ENCODE results near the gene TFR2.
A peak's percentile ranks its signal among the peaks of the same experiment; 100 is the strongest.

The TFR2 gene

DNA sequence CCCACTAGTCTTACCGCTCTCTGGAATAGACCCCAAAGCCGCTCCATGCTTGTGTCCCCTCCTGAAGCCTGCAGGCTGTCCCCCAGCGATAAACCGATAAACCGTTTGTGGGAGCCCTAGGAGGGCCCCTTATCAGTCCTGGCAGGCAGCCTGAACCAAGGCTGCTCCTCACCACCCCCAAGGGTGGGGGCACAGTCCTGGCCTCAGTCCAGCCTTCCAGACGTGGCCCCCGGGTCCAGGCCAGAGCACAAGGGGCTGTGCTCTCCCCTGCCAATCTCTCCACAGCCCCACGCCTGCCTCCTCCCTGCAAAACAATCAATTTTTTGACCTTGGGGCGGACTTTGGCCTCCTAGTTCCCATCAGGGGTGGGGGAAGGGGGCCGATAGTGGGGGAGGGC is at the start of gene TFR2:
Gene TFR2 (minus strand): TSS at position 90 of the 397 bp plus-strand sequence. CDS start 43 bp downstream, at position 47.
- H3K27ac ChIP-seq = no peak within 1 kb of the TSS
- CTCF ChIA-PET = interaction anchor here (1.3 kb wide), 1 partner anchor 9 kb away, joined by 4 read pairs; no protein-coding TSS in a partner anchor
- POLR2A ChIA-PET (ENCODE audit: low non-redundant PET) = no interaction called here
- TF ChIP-seq, protein P1, sequence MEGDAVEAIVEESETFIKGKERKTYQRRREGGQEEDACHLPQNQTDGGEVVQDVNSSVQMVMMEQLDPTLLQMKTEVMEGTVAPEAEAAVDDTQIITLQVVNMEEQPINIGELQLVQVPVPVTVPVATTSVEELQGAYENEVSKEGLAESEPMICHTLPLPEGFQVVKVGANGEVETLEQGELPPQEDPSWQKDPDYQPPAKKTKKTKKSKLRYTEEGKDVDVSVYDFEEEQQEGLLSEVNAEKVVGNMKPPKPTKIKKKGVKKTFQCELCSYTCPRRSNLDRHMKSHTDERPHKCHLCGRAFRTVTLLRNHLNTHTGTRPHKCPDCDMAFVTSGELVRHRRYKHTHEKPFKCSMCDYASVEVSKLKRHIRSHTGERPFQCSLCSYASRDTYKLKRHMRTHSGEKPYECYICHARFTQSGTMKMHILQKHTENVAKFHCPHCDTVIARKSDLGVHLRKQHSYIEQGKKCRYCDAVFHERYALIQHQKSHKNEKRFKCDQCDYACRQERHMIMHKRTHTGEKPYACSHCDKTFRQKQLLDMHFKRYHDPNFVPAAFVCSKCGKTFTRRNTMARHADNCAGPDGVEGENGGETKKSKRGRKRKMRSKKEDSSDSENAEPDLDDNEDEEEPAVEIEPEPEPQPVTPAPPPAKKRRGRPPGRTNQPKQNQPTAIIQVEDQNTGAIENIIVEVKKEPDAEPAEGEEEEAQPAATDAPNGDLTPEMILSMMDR (conservative IDR thresholded peaks at IDR 0.05; ENCODE audit: low read depth) = no peak
- no peak for DNase-seq (ENCODE audit: low spot score)

GRCh38 chr7:100689230-100690135 is 48.1 kb upstream of the TFR2 start:
- DNase-seq (ENCODE audit: low spot score) = no peak
- CTCF ChIA-PET = interaction anchor here (0.6 to 1.4 kb wide), 4 partner anchors 9 to 256 kb away, joined by 3 to 6 read pairs (median 4); partner anchors contain the start of gene POP7
- peak overlapping the region; percentile 85 for H3K27ac ChIP-seq
- POLR2A ChIA-PET (ENCODE audit: low non-redundant PET) = no interaction called here
- TF ChIP-seq, protein P1 (conservative IDR thresholded peaks at IDR 0.05; ENCODE audit: low read depth) = no peak

DNA sequence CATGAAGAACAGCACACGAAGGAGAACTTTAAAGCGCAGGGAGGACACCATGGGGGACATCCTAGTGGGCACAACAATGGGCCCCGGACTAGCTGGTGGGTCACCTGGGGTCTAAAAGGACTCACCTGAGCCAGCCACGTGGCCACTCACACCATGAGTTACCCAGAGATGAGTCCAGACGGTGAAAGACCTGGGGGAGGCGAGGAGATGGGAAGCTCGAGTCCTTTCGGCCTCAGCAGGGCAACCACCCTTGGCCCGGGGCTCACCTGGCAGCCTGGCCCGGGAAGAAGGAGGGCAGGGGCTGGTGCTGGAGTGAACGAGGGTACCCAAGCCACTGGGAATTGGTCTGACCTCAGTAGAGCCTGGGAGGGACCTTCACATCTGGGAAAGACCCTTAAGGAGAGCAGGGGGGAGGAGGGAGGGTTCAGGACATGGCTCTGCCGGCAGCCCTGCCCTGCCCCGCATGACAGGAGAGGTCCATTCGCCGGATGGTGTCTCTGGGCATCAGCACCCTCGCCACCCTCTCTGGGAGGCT is 47.0 kb upstream of the TFR2 start:
- H3K27ac ChIP-seq = peak overlapping the region; percentile 85
- POLR2A ChIA-PET (ENCODE audit: low non-redundant PET) = no interaction called here
- DNase-seq (ENCODE audit: low spot score) = no peak
- CTCF ChIA-PET = interaction anchor here (1.0 kb wide), 1 partner anchor 14 kb away, joined by 3 read pairs; no protein-coding TSS in a partner anchor
- TF ChIP-seq, protein P1 (conservative IDR thresholded peaks at IDR 0.05; ENCODE audit: low read depth) = no peak

DNA sequence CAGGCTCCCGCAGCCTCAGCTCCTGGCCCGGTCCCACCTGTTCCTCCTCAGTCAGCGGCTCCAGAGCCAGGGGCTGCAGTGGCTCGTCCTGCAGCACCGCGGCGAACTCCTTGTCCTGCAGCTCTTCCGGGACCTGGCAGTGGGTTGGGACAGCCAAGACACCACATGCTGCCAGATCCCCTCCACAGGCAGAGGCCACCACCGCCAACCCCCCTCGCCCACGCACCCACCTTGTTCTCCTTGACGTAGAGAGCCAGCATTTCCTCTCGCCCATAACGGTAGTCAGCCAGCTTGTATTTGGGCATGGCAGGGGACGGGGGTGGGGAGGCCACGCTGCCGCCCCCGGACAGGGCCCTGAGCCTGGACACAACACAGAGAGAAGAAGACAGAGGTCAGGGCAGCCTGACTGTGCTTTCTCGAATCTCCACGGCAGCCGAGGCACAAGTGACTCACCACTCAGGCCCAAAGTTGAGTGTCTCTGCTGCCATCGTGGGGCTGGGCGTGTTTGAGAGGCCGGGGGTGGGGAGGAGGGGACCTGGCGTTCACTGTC is 46.5 kb upstream of the TFR2 start:
- peak overlapping the region; percentile 85 for H3K27ac ChIP-seq
- ChIA-PET CTCF (interaction anchor here (1.0 kb wide), 1 partner anchor 13 kb away, joined by 3 read pairs; no protein-coding TSS in a partner anchor), POLR2A (ENCODE audit: low non-redundant PET) (interaction anchor here (0.6 kb wide), 1 partner anchor 8 kb away, joined by 3 read pairs; no protein-coding TSS in a partner anchor)
- no peak for DNase-seq (ENCODE audit: low spot score)
- TF ChIP-seq, protein P1 (conservative IDR thresholded peaks at IDR 0.05; ENCODE audit: low read depth) = no peak

DNA sequence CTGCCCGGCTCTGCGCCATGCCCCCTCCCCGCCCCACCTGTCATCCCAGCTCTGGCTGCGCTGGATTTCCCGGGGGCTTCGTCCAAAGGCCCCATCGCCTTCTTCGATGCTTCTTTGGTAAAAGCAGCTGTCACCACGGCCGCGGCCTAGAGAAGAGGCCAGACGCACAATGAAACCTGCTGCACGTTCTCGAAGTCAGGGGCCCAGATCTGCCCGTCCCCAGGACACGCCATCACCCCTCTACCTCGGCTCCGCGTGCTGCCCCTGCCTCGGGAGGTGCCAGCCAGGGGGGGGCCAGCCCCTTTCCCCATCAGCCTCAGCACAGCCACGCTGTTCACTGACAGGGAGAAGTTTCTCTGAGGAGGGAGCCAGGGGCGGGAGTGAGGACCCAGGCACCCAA is 45.9 kb upstream of the TFR2 start:
- POLR2A ChIA-PET (ENCODE audit: low non-redundant PET) = interaction anchor here (0.6 kb wide), 1 partner anchor 7 kb away, joined by 3 read pairs; no protein-coding TSS in a partner anchor
- CTCF ChIA-PET = interaction anchor here (1.0 kb wide), 1 partner anchor 12 kb away, joined by 3 read pairs; no protein-coding TSS in a partner anchor
- peak overlapping the region; percentile 85 for H3K27ac ChIP-seq
- no peak for DNase-seq (ENCODE audit: low spot score)
- TF ChIP-seq, protein P1 (conservative IDR thresholded peaks at IDR 0.05; ENCODE audit: low read depth) = no peak

DNA sequence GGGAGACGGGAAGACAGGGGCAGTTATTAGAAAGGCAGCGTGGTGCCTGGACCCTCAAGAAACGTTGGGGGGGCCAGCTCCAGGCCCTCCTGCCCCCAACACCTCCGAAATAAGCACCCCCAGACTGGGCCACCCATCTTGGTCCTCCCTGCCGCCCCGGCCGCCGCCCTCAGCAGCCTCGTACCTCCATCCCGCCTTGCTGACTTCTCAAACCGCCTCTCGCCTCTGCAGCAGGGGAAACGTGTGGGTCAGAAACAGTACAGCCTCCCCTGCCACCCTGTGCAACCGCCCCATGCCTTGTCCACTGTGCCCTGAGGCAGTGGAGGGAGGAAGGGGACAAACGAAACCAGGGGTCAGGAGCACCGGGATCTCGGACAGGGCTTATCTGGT is 45.5 kb upstream of the TFR2 start:
- peak overlapping the region; percentile 85; the same call in 1 of the 2 replicates for H3K27ac ChIP-seq
- TF ChIP-seq, protein P1 (conservative IDR thresholded peaks at IDR 0.05; ENCODE audit: low read depth) = no peak
- DNase-seq (ENCODE audit: low spot score) = no peak
- CTCF ChIA-PET = no interaction called here
- POLR2A ChIA-PET (ENCODE audit: low non-redundant PET) = no interaction called here

Data from RWPE1 (cell line).